Keratinocyte (primary cell): ENCODE measurements around the gene ITGA11. TPM values are rescaled to one million over a fixed set of nuclear protein-coding genes. Genes with fewer than 3 reads are reported as not detected.

Experiments
- DNase-seq: peaks from one replicate; pipeline ENCODE4 v3.0.0-alpha.2; 2011; ENCODE audit warnings: low read depth, missing footprints, low spot score
- FAIRE-seq: peaks from 2 replicates; lab custom pipeline; 2011; peaks lifted over from hg19 to GRCh38; lab: Jason Lieb, UNC
- H2AFZ ChIP-seq: 2 replicates; pipeline ENCODE4 v1.6.0; 2012; ENCODE audit warnings: low read length, control low read depth, inconsistent platforms; ENCODE audit not compliant: control insufficient read depth
- H3K27ac ChIP-seq: 2 replicates; pipeline ENCODE4 v1.5.1; 2011; ENCODE audit warnings: low read length; ENCODE audit not compliant: control insufficient read depth, insufficient read depth
- H3K27me3 ChIP-seq: 3 replicates; pipeline ENCODE4 v1.6.0; 2011; ENCODE audit warnings: low read length; ENCODE audit not compliant: control insufficient read depth, insufficient read depth; ENCODE audit errors: extremely low read depth
- H3K36me3 ChIP-seq, 2 experiments: 2 replicates in 1 of 2; 3 replicates in 1 of 2; pipeline ENCODE4 v1.5.1; 2011; ENCODE audit warnings: low read length in 2 of 2, mild to moderate bottlenecking in 1 of 2; ENCODE audit not compliant: control insufficient read depth in 2 of 2, insufficient read depth in 2 of 2; ENCODE audit errors: extremely low read depth in 1 of 2
- H3K4me1 ChIP-seq: 3 replicates; pipeline ENCODE4 v1.5.1; 2011; ENCODE audit warnings: low read length; ENCODE audit not compliant: control insufficient read depth, insufficient read depth; ENCODE audit errors: extremely low read depth
- H3K4me2 ChIP-seq: 3 replicates; pipeline ENCODE4 v1.6.0; 2011; ENCODE audit warnings: low read depth, low read length; ENCODE audit not compliant: control insufficient read depth, insufficient read depth; ENCODE audit errors: extremely low read depth
- H3K4me3 ChIP-seq, 3 experiments: fragments of 200-600 bp in 1 of 3; sonication (generic) in 1 of 3; 2 replicates in 2 of 3; 3 replicates in 1 of 3; pipeline ENCODE4 v1.5.1; 2011 to 2016; ENCODE audit warnings: low read length in 3 of 3, mild to moderate bottlenecking in 3 of 3, control low read depth in 2 of 3, inconsistent platforms in 1 of 3, low read depth in 1 of 3, mixed read lengths in 1 of 3, mixed run types in 1 of 3, moderate library complexity in 1 of 3; ENCODE audit not compliant: control insufficient read depth in 2 of 3, insufficient read depth in 2 of 3; ENCODE audit errors: extremely low read depth in 1 of 3
- H3K79me2 ChIP-seq: 2 replicates; pipeline ENCODE4 v1.6.0; 2012; ENCODE audit warnings: low read length; ENCODE audit not compliant: control insufficient read depth, insufficient read depth
- H3K9ac ChIP-seq: 3 replicates; pipeline ENCODE4 v1.6.0; 2011; ENCODE audit warnings: low read length; ENCODE audit not compliant: control insufficient read depth, insufficient read depth; ENCODE audit errors: extremely low read depth
- H3K9me1 ChIP-seq: 3 replicates; pipeline ENCODE4 v1.6.0; 2011; ENCODE audit warnings: low read length; ENCODE audit not compliant: control insufficient read depth, insufficient read depth; ENCODE audit errors: extremely low read depth
- H3K9me3 ChIP-seq: 2 replicates; pipeline ENCODE4 v1.5.1; 2012; ENCODE audit warnings: low read depth, low read length; ENCODE audit not compliant: control insufficient read depth
- H4K20me1 ChIP-seq: 3 replicates; pipeline ENCODE4 v1.6.0; 2011; ENCODE audit warnings: low read length; ENCODE audit not compliant: control insufficient read depth, insufficient read depth; ENCODE audit errors: extremely low read depth
- CTCF ChIP-seq, 3 experiments: IDR thresholded peaks in 1 of 3; conservative IDR thresholded peaks in 1 of 3; optimal IDR thresholded peaks in 1 of 3; 2 replicates in 2 of 3; 3 replicates in 1 of 3; pipeline versions ENCODE3 to v1.5.1; 2011; ENCODE audit warnings: low read length in 3 of 3, mild to moderate bottlenecking in 3 of 3, moderate library complexity in 2 of 3, control low read depth in 1 of 3, inconsistent platforms in 1 of 3; ENCODE audit not compliant: insufficient read depth in 2 of 3; ENCODE audit errors: extremely low read depth in 1 of 3
- EZH2 ChIP-seq: IDR thresholded peaks from one replicate; pipeline ENCODE4 v1.6.1; 2012; ENCODE audit warnings: inconsistent platforms, mild to moderate bottlenecking, low read length, moderate library complexity
- dilution Hi-C: fragments of 300-500 bp; cut with MboI; formaldehyde crosslinking; loops from one replicate; pipeline ENCODE4 v1.7.0; 2020; ENCODE audit warnings: low sequenced_read_pairs; ENCODE audit not compliant: extremely low pct_ligation_motif_present
- polyA plus RNA-seq, 5 experiments: library from polyadenylated mRNA; depleted of rRNA in 3 of 5; stranded (reverse) in 3 of 5; stranded (forward) in 1 of 5; unstranded in 1 of 5; fragments of >200 nt; gene quantifications; 1 replicate in 1 of 5; 2 replicates in 3 of 5; 3 replicates in 1 of 5; pipeline versions ENCODE4 v1.2.1 to v1.2.3, GENCODE V29; 2011 to 2012; ENCODE audit warnings: missing spikeins in 2 of 5, low read depth in 1 of 5, low replicate concordance in 1 of 5

The ITGA11 gene
- polyA plus RNA-seq, 1 donor (not counting 4 experiments of a cell fraction or from before 2014, with no cell fraction given) = not detected

- peak overlapping the region; percentile 88 for H3K9ac ChIP-seq
- peak overlapping the region; percentile 90 for H3K4me2 ChIP-seq
- H3K79me2 ChIP-seq = peaks cover 60% of the 10 kb centered on the region
- H2AFZ ChIP-seq = no peak overlapping the region
- H3K9me3 ChIP-seq = no peaks in the 10 kb centered on the region
- TF ChIP-seq CTCF (optimal IDR thresholded peaks at IDR 0.05 in 1 of 3, IDR thresholded peaks at IDR 0.05 in 1 of 3, conservative IDR thresholded peaks at IDR 0.05 in 1 of 3; ENCODE audit: extremely low read depth in 1 of 3, insufficient read depth in 2 of 3, low read length in 3 of 3) (no peak), EZH2 (no peak)
- dilution Hi-C loops = no loop called here
- H3K4me3 ChIP-seq = peak overlapping the region; percentile 88 to 95 (median 92)
- H3K36me3 ChIP-seq = peaks cover 0 to 4% of the 10 kb centered on the region in 2 experiments
- peaks cover 10% of the 10 kb centered on the region for H4K20me1 ChIP-seq
- FAIRE-seq (no peak), DNase-seq (no peak)
- H3K27ac ChIP-seq = peak overlapping the region; percentile 96
- H3K27me3 ChIP-seq = no peaks in the 10 kb centered on the region
- H3K4me1 ChIP-seq = peaks cover 33% of the 10 kb centered on the region
- H3K9me1 ChIP-seq = no peaks in the 10 kb centered on the region
Measured at GRCh38 chr15:68278595-68279405, 153.2 kb downstream of the ITGA11 start.

- Histone ChIP-seq H3K27ac (peak overlapping the region; percentile 96), H3K9me3 (no peaks in the 10 kb centered on the region), H3K4me2 (peak overlapping the region; percentile 90), H2AFZ (no peak overlapping the region), H3K4me1 (peaks cover 38% of the 10 kb centered on the region), H3K36me3 (peaks cover 0 to 4% of the 10 kb centered on the region in 2 experiments), H3K27me3 (no peaks in the 10 kb centered on the region), H3K79me2 (peaks cover 54% of the 10 kb centered on the region), H3K4me3 (peak overlapping the region; percentile 88 to 95 (median 92)), H4K20me1 (peaks cover 10% of the 10 kb centered on the region), H3K9me1 (no peaks in the 10 kb centered on the region), H3K9ac (peak overlapping the region; percentile 88)
- dilution Hi-C loops = no loop called here
- no peak for DNase-seq
- TF ChIP-seq CTCF (optimal IDR thresholded peaks at IDR 0.05 in 1 of 3, IDR thresholded peaks at IDR 0.05 in 1 of 3, conservative IDR thresholded peaks at IDR 0.05 in 1 of 3; ENCODE audit: extremely low read depth in 1 of 3, insufficient read depth in 2 of 3, low read length in 3 of 3) = peak in 2 of 3 experiments; percentile 19 to 33
- TF ChIP-seq EZH2 = no peak
- no peak for FAIRE-seq
Measured at GRCh38 chr15:68278345-68278594, 153.7 kb downstream of the ITGA11 start.
